Measurements from ENCODE around the gene NDUFAF7.
"Not testable (repeated sequence)": the region's sequence is repeated elsewhere in the genome, so short reads cannot be mapped to it uniquely, and the experiment has no call there.

Gene NDUFAF7

DNA sequence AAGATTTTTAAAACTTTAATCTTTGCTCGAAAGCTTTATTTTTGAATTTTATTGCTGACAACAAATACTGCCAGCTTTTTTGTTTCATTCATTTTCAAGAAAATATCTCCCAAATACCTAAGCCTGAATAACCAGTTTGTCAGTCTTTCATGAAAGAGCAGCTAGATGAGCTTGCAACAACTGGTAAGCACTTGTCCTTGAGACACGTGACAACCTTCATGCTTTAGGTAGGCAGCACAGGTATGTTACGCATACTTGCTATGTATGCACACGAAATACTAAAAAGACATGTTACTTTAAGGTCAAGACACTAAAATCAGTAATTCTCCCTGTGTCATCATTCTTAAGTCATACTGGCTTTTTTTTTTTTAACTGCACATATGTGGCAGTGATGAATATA is 12.4 kb upstream of the NDUFAF7 start:
- no peak for DNase-seq

DNA sequence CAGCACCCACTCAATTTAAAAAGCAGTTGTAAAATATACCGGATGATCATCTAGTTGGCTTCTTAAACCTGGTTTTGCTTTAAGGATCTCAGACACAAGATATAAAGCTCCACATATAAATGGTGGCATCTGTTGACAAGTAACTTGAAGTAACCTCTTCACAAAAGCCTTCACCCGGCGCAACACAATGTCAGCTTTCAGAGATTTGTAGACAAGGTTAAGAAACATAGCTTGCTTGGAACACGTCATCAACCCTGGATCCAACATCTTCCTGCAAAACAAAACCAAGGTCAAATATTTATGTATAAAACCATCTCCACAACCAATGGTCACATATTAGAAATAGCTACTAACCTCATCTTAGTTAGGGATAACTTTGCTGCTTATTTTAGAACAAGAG is 8.3 kb upstream of the NDUFAF7 start:
- no peak for DNase-seq

DNA sequence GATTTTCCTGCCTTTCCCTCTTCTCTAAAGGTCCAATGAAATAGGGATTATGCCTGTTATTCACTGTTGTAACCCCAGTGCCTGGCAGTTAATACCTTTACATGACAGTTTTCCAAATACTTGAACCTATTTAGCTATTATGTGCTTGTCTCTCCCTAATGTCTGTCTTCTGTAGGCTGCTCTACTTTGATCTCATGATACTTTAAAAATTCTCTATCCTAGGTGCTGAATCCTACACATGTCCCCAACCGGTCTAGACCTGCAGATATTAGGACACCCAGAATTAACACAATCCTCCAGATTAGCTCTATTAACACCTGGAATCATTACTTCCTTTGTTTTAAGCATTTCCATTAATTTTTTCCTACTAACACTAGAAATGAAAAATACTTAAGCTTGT is 7.4 kb upstream of the NDUFAF7 start:
- no peak for DNase-seq

DNA sequence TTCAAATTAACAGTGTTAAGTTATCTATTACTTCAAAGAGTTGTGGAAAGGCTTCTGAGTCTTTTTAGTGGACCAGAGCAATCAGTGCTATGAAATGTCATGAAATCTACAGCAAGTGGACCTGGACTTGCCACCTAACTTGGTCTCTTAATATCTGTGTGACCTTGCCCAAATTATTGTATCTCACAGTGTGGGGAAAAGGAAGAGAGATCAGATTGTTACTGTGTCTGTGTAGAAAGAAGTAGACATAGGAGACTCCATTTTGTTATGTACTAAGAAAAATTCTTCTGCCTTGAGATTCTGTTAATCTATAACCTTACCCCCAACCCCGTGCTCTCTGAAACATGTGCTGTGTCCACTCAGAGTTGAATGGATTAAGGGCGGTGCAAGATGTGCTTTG is 6.3 kb upstream of the NDUFAF7 start:
- not testable (repeated sequence) for DNase-seq

DNA sequence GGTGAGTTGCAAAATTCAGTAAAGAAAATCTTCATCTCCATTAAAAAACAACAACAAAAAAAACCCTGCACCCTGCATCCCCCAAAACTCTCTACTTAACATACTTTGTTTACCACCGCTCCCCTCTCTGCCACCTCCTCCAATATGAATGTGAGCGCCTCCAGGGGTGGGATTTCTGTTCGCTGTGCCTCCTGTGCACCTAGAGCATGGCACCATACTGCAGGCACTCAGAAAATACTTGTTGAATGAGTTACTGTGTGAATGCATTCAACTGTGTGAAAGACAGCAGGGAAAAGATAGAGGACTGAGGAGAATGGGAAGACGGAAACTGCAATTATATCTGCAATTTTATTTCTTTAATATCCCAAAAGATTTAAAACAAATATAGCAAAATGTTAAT is 4.6 kb upstream of the NDUFAF7 start:
- no peak for DNase-seq

DNA sequence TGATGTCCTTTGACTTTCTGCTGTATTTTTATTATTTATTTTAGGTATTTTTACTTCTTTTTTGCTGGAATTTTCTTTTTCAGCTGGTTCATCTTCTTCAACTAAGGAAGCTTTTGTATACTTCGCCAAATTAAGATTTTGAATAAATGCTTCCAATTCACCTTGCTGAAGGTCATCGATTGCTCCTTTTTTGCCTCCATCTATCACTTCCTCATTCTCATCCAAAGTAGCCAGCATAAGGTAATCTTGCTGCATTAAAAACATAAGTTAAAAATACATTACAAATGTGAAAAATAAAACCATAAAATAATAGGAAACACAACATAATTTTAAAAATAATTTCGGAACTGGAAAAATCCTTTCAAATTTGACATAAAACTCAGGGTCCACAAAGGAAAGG is 2.7 kb upstream of the NDUFAF7 start:
- no peak for DNase-seq

DNA sequence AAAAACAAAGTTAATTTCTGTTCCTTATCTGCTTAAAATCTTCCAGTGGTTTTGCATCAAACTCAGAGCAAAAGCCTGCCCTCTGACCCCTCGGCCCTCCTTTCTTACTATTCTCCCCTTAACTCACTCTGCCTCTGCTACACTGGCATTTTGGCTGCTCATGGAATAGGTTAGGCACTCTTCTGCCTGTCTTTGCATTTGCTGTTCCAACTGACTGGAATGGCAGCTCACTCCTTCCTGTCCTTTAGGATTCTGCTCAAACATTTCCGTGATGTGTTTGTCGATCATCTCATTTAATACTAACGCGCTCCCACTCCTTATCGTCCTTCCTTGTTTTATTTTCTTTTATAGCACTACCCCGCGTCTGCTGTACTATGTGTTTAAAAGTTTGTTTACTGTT is 877 bp upstream of the NDUFAF7 start:
- no peak for DNase-seq

DNA sequence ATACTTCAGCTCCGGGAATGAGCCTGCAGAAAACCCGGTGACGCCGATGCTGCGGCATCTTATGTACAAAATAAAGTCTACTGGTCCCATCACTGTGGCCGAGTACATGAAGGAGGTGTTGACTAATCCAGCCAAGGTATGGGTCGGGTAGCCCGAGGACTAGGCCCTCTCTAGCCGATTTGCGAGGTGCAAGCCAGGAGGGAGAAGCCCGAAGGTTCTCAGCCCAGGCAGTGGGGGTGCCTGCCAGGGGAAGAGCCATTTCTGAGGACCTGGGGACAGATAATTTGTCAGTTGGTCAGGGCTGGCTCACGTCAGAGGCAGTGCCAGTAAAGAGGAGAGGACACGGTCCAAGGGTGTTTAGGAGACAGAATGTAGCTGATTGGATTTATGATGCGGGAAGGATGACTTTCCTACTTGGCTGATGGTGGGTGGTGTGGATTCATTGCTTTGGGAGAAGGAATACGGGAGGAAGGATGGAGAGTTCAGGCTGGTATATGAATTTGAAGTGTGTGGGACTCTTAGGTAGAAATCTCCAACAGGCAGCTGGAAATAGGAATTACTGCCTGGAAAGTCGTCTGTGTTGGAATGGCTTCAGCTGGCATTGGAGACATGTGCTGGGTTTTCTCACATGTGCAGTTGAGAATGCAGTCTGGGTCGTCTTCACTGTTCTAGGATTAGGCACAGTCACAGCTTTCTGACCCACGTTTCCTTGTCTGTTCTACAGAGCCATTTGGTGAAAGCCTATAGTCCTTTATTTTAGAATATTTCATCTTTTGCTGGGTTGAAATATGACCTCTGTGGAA is 874 bp downstream of the NDUFAF7 start:
- no peak for DNase-seq

DNA sequence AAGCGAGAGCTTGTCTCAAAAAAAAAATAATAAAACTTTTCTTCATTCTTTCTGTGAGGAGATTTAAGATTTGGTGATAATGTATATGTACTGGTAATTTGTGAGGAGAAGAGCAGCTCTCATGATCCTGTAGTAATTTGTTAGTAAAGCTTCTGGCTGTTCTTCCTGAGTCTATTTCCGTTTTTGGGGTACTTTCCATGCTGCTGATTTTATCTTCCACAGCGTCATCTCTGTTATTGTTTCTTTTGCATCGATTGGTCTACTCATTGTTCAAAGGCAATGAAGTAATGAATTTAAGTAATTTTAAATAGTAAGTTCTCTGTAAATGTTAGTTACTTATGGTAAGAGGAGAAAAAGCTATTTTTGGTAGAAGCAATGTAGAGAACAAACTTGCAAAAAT is 12.0 kb downstream of the NDUFAF7 start:
- no peak for DNase-seq

DNA sequence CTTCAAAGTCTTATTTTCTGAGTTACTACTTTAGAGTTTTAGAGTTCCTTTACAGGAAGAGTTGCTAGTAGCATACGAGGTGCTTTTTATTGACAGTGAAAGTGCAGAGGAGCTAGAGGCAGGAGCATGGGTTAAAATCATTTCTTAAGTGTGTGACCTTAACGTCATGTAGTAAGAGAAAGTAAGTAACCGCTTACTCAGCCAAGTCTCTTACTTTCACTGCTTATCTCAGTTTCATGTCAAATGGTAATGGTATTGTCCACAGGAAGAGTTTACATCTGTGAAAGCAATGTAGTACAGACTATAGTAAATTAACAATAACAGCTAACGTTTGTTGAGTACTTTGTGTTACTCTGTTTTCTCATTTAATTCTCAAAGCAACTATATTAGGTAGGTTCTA is 12.6 kb downstream of the NDUFAF7 start:
- DNase-seq, result no peak

DNA sequence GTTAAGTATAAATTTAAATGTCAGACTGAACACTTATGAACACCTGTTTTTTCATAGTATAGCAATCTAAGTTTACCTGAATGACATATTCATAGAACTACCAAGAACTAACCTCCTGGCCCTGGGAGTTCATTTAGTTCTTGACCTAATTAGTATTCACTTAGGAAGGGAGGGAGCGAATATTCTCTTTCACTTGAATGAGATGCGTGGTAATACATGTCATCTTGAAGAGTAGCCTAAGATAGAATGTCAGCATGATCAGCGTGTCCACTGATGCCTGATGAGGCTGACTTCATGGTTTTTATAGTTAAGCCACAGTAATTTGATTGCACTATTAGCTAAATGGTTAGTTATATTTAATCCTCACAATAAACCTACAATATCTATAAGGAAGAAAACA is 13.3 kb downstream of the NDUFAF7 start:
- no peak for DNase-seq

DNA sequence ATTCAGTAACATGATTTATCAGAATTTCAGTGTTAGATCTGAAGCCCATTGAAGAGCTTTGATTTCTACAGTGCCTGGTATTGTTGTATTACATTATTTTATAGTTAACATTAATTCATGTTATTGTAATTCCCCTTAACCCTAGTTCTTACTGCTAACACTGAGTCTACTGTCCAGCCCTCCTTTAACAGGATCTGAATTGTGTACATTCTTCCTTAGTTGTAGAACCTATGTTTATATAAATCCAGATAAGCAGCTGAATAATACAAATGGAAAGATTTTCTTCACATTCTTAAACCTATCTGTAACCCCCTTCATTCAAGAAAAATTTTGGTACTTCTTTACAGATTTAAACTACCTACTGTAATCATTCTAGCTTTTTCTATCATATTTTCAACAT is 14.7 kb downstream of the NDUFAF7 start:
- no peak for DNase-seq

DNA sequence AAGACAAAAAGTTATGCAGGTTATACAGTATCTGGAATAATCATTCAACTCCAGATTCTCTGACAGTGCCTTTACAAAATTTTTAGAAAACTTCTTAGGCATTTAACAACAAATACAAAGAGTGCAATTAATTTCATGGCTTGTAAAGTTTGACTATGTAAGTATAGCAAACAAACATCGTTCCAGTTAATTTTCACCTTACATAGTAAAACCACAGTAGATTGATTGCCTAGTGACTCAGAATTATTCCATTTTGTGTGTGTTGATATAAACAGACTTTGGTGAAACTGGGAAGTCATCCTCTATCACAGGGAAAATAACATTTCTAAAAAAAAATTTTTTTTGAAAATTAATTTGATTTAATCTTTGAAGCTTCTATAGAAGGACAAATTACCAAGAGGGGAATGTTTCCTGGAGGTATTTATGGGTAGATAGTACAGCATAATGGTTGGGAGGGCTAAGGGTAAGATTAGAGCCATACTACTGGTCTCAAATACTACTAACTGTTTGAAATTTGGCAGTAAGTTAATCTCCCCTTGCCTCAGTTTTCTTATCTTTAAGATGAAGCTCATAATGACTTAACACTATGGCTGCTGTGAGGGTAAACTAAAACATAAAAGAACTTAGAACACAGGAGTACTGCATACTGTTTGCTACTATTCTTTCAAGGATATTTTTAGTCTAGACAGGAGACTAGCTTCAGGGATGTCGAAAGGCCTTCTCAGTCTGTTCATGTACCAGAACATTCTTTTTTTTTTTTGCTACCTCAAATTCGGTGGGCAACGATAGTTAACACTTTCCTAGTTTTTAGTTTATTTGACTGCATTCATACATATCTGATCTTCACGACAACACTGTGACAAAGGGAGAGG is 19.6 kb downstream of the NDUFAF7 start:
- no peak for DNase-seq

DNA sequence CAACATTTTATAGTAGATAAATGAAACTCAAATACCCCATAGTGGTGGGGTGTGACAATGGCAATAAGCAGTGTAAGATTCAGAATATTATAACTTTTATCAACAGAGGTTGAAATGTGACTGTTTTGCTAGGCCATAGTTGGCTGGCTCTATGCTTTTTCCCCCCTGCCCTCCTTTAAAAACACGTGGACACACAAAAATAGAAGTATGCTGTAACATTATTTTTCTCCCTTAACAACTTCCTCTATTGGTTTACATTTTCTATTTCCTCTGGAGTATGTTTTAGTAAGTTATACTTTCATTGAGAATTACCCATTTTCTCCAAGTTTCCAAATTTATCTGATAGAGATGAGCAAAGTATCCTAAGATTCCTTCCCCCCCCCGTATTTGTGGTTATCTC is 31.1 kb downstream of the NDUFAF7 start:
- no peak for DNase-seq

DNA sequence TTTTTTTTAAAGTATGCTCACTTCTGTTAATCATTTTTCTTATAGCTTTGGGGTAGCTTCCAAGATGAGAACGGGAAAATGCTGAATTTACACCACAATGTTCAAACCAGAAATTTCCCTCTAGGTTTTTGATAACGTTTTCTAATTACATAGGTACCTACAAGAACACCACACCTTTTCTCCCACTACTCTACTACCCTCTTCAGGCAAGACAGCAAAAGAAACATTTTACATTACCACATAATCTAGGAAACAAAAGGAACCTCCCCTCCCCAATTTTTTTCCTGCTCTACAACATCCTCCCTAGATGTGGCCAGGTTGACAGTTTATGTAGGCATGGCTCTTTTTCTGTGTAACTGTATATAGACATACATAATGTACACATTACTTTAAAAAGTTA is 32.4 kb downstream of the NDUFAF7 start:
- no peak for DNase-seq

DNA sequence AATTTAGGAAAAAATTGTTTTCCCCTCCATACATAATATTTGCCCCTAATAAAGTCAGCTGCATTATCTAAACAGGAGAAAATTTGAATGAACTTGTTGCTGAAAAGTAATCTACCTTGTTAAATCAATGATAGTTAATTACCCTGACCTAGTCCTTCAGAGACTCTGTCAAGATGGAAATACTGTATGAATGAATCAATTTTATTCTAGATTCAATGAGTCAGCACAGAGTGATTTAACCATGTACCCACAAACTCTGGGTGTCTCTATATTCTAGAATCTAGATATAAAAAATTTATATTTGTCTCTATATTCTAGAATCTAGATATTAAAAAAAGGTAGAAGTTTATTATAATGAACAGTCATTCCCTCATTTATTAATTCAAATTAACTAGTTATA is 36.2 kb downstream of the NDUFAF7 start:
- DNase-seq, result no peak

DNA sequence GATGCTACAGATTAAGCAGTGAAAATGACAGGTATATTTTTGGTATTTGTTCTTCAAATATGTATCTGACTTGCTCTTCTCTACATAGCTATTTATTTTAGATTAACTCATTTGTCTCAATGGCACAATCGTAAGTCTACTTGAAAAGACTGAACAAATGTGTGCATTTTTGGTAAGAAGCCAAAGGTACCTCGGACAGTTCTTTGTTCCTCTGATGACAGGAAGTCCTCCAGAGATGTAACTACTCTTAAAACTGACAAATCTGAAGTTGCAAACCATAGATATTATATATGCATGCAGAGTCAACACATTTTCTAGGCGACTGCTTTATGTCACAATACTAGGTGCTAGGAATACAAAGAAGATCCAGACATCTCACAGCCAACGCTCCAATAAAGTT is 36.7 kb downstream of the NDUFAF7 start:
- DNase-seq, result no peak

DNA sequence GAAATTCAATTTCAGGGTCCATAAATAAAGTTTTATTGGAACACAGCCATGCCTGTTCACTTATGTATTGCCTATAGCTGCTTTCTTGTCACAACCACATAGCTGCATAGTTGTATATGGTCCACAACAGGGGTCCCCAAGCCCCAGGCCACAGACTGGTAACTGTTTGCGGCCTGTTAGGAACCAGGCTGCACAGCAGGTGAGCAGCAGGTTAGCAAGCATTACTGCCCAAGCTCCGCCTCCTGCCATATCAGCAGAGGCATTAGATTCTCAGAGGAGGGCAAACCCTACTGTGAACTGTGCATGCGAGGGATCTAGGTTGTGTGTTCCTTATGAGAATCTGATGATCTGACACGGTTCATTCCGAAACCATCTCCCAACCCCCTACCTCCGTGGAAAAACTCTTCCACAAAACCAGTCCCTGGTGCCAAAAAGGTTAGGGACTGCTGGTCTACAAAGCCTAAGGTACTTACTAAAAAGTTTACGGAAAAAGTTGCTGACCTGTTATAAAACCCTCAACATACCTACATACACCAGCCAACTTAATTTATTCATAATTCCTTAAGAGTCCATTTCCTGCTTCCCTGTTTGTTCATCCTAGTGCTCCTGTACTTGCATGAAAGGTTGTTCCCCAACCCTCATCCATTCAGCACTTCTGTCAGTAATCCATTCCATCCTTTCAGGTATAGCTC is 40.1 kb downstream of the NDUFAF7 start:
- no peak for DNase-seq

DNA sequence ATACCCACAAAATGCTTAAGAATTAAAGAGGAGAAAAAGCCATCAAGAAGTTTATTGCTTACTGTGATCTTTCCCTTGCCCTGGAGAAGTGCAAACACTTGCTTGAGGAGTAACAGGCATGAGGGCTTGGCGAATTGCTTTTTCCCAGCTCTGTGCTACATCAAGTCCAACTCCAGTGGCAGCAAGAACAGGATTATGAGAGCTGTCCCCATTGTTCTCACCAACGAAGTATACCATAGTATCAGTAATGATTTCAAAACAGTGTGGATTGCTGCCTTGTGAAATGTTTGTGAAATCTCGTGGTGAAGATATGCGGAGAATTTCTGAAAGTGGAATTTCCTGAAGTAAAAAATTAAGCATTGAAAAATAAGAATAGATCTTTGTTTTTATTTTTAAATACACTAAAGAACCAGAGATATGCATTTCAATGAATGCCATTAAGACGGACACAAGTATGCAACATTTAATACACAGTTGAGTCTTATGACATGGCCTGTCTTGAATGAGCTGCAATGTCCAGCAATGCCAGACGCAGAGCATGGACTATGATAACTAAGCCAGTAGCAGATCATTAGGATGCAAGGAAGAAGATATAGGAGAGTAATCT is 43.0 kb downstream of the NDUFAF7 start:
- DNase-seq, result no peak

DNA sequence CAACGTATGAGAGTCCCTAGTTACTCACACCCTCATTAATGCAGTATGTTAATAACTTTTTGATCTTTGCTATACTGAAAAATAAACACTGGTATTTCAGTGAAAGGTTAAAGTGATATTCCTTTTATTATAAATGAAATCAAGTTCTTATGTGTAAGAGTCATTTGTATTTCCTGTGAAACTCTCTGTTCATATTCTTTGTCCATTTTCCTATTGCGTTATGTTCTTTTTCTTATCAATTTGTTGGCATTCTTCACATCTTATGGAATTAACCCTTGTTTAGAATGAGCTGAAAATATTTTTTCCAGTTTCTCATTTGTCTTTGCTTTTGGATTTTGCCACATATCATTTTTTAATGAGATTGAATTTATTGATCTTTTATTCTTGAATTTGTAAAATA is 44.8 kb downstream of the NDUFAF7 start:
- no peak for DNase-seq

DNA sequence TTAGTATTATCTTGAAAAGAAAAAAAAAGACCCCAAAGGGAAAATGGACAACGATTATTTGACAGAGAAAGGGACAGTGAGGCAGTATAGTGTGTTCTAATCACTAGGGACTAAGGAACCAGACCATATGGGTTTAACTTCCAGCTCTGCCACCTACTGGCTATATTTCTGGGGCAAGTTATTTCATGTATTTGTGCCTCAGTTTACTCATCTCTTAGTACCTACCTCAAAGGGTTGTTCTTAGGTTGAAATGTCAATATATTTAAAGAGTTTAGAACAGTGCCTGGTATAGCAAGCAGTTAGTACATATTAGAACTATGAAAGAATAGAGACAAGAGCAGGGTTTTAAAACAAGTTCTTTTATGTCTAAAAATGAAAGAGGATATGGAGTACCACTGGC is 50.5 kb downstream of the NDUFAF7 start:
- no peak for DNase-seq

DNA sequence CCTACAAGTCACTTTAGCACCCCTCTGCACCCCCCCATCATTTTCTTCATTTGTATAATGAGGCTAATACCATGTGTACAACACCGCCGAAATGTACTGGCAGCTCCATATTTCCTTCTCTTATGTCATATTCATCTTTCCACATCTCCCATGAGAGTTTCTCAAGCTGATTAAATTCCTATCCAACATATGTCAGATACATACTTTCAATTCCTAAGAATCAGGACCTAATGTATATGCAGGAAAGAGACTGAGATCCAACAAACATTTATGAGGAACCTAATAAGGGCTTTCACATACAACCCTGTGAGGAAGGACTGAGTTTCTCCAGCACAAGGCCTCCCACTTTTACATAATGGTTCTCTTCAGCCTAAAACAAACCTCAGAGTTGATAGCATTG is 51.3 kb downstream of the NDUFAF7 start:
- DNase-seq, result no peak

DNA sequence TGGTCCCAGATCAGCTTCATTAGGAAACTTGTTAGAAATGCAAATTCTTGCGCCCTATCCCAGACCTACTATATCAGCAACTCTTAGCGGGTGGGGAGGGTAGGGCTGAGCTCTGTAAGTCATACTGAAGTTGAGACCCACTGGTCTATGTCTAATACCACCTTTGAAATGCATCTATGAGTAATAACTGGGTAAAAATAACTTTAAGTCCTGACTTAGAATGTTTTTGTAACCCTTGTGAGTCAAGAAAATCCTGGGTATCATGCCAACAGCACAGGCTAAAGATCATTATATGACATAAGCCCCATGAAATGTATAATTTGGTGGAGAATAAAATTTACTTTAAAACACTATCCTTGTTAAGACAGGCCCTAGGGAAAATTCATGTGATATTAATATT is 51.7 kb downstream of the NDUFAF7 start:
- DNase-seq, result no peak

All from activated effector memory CD4-positive, alpha-beta T cell treated with Interleukin-2 at 50 U/mL for 16 hours (primary cell).